ENCODE data around the gene RMI2. TPM values are rescaled to one million over a fixed set of nuclear protein-coding genes. Genes with fewer than 3 reads are reported as not detected.

RMI2 gene
- polyA plus RNA-seq, 1 donor (not counting 4 experiments of a cell fraction or from before 2014, with no cell fraction given) = 6.8 TPM

DNA sequence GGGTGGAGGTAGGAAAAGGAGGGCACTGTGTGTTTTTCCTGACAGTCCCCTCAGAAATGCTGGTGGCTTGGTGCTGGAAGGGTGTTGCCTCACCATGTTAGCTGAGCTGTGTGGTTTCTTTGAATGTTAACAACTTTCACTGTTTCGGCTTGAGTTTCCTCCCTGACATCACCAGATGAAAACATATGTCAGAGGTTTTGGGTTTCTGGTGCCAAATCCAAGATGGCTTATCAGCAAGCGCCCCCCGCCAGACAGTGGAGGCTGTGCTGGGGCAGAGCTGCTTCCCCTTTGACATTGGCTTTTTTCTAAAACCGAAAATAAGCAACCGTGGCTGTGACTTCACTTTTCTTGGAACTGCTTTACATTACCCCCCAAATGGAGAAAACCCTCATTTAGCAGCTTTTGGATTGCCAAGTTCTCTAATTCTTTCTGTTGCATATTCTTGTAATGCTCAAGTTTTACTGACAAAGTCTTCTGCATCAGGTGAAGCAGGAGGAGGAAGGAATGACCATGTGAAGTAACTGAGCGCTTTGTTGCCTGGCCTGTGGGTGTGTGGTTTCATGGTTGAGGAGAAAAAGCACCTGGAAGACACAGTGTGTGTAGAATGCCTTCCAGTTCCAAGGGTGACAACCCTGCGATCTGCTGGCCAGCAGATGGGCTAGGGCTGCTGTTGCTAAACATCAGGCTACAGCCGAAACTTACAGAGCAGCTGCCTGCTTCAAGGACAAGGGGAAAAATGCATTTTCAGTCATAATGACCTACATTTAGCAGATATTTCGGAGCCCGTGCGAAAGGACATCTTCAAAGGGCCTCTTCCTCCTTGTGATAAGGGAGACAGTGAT, 9.7 kb downstream of the RMI2 start:
- no peaks in the 10 kb centered on the region for H3K27me3 ChIP-seq (ENCODE audit: control insufficient read depth, extremely low read depth, insufficient read depth, low read length)
- H3K79me2 ChIP-seq (ENCODE audit: control insufficient read depth, insufficient read depth, low read length) = no peaks in the 10 kb centered on the region
- peaks cover 37% of the 10 kb centered on the region for H3K4me1 ChIP-seq (ENCODE audit: control insufficient read depth, extremely low read depth, insufficient read depth, low read length)
- no peak for FAIRE-seq
- H3K36me3 ChIP-seq (ENCODE audit: control insufficient read depth in 2 of 2, extremely low read depth in 1 of 2, insufficient read depth in 2 of 2, low read length in 2 of 2) = no peaks in the 10 kb centered on the region
- H3K9me1 ChIP-seq (ENCODE audit: control insufficient read depth, extremely low read depth, insufficient read depth, low read length) = no peaks in the 10 kb centered on the region
- H2AFZ ChIP-seq (ENCODE audit: control insufficient read depth, low read length) = no peak overlapping the region
- dilution Hi-C loops (cut with MboI; ENCODE audit: extremely low pct_ligation_motif_present, low sequenced_read_pairs) = loop anchor here (10.0 kb wide), 1 partner anchor 150 kb away; no protein-coding TSS in a partner anchor
- TF ChIP-seq EZH2 (IDR thresholded peaks at IDR 0.05; ENCODE audit: low read length) = no peak
- TF ChIP-seq, protein P1, sequence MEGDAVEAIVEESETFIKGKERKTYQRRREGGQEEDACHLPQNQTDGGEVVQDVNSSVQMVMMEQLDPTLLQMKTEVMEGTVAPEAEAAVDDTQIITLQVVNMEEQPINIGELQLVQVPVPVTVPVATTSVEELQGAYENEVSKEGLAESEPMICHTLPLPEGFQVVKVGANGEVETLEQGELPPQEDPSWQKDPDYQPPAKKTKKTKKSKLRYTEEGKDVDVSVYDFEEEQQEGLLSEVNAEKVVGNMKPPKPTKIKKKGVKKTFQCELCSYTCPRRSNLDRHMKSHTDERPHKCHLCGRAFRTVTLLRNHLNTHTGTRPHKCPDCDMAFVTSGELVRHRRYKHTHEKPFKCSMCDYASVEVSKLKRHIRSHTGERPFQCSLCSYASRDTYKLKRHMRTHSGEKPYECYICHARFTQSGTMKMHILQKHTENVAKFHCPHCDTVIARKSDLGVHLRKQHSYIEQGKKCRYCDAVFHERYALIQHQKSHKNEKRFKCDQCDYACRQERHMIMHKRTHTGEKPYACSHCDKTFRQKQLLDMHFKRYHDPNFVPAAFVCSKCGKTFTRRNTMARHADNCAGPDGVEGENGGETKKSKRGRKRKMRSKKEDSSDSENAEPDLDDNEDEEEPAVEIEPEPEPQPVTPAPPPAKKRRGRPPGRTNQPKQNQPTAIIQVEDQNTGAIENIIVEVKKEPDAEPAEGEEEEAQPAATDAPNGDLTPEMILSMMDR (optimal IDR thresholded peaks at IDR 0.05 in 1 of 3, IDR thresholded peaks at IDR 0.05 in 1 of 3, conservative IDR thresholded peaks at IDR 0.05 in 1 of 3; ENCODE audit: extremely low read depth in 1 of 3, insufficient read depth in 2 of 3, low read length in 3 of 3) = no peak
- no peak overlapping the region for H3K27ac ChIP-seq (ENCODE audit: control insufficient read depth, insufficient read depth, low read length)
- no peaks in the 10 kb centered on the region for H4K20me1 ChIP-seq (ENCODE audit: control insufficient read depth, extremely low read depth, insufficient read depth, low read length)
- no peak overlapping the region for H3K4me3 ChIP-seq (ENCODE audit: control insufficient read depth in 2 of 3, extremely low read depth in 1 of 3, insufficient read depth in 2 of 3, low read depth in 1 of 3, low read length in 3 of 3)
- no peak overlapping the region for H3K9ac ChIP-seq (ENCODE audit: control insufficient read depth, extremely low read depth, insufficient read depth, low read length)
- H3K4me2 ChIP-seq (ENCODE audit: control insufficient read depth, extremely low read depth, insufficient read depth, low read depth, low read length) = no peak overlapping the region
- H3K9me3 ChIP-seq (ENCODE audit: control insufficient read depth, low read depth, low read length) = no peaks in the 10 kb centered on the region
- DNase-seq (ENCODE audit: low read depth, low spot score) = no peak

DNA sequence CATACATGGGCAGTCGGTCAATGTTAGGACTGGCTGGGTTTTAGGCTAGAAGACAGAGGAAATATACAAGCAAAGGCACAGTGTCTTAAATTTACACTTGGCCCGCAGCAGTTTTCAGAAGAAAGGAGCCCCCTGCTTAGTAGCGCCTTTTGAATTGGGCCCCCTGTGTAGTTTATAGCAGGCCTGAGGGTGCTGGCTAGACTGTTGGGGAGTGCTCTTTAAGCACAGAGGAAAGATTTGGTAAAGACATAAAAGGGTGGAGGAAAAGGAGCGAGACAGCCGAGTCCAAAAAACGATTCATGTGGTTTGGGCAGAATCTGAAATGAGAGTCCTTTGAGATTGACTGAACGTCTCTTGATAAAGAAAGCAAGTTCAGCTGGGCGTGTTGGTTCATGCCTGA, 10.6 kb downstream of the RMI2 start:
- TF ChIP-seq, protein P1 (optimal IDR thresholded peaks at IDR 0.05 in 1 of 3, IDR thresholded peaks at IDR 0.05 in 1 of 3, conservative IDR thresholded peaks at IDR 0.05 in 1 of 3; ENCODE audit: extremely low read depth in 1 of 3, insufficient read depth in 2 of 3, low read length in 3 of 3) = no peak
- no peak for TF ChIP-seq EZH2 (IDR thresholded peaks at IDR 0.05; ENCODE audit: low read length)
- FAIRE-seq = no peak
- Histone ChIP-seq H3K4me3 (ENCODE audit: control insufficient read depth in 2 of 3, extremely low read depth in 1 of 3, insufficient read depth in 2 of 3, low read depth in 1 of 3, low read length in 3 of 3) (no peak overlapping the region), H3K79me2 (ENCODE audit: control insufficient read depth, insufficient read depth, low read length) (no peaks in the 10 kb centered on the region), H3K36me3 (ENCODE audit: control insufficient read depth in 2 of 2, extremely low read depth in 1 of 2, insufficient read depth in 2 of 2, low read length in 2 of 2) (no peaks in the 10 kb centered on the region), H3K9me1 (ENCODE audit: control insufficient read depth, extremely low read depth, insufficient read depth, low read length) (no peaks in the 10 kb centered on the region), H3K9me3 (ENCODE audit: control insufficient read depth, low read depth, low read length) (no peaks in the 10 kb centered on the region), H2AFZ (ENCODE audit: control insufficient read depth, low read length) (no peak overlapping the region), H3K4me1 (ENCODE audit: control insufficient read depth, extremely low read depth, insufficient read depth, low read length) (peaks cover 34% of the 10 kb centered on the region), H4K20me1 (ENCODE audit: control insufficient read depth, extremely low read depth, insufficient read depth, low read length) (no peaks in the 10 kb centered on the region), H3K27ac (ENCODE audit: control insufficient read depth, insufficient read depth, low read length) (no peak overlapping the region), H3K27me3 (ENCODE audit: control insufficient read depth, extremely low read depth, insufficient read depth, low read length) (no peaks in the 10 kb centered on the region), H3K9ac (ENCODE audit: control insufficient read depth, extremely low read depth, insufficient read depth, low read length) (no peak overlapping the region), H3K4me2 (ENCODE audit: control insufficient read depth, extremely low read depth, insufficient read depth, low read depth, low read length) (no peak overlapping the region)
- dilution Hi-C loops (cut with MboI; ENCODE audit: extremely low pct_ligation_motif_present, low sequenced_read_pairs) = loop anchor here (10.0 kb wide), 1 partner anchor 151 kb away; no protein-coding TSS in a partner anchor
- DNase-seq (ENCODE audit: low read depth, low spot score) = no peak
